IMR-90 (cell line): Measurements from ENCODE around the gene ZNF831. TPM values are rescaled to one million over a fixed set of nuclear protein-coding genes. Genes with fewer than 3 reads are reported as not detected.
A peak's percentile ranks its signal among the peaks of the same experiment; 100 is the strongest.

Source experiments
- ATAC-seq: fragments of 200-7000 bp; cut with Tn5 transposase; 2 replicates; pipeline ENCODE4 v1.9.1; 2020; ENCODE audit warnings: low read depth, mild to moderate bottlenecking, moderate library complexity
- BruUV-seq: library from RNA; stranded (reverse); fragments of 400-500 nt; replicated peaks from 2 replicates; lab custom pipeline; 2021; lab: Mats Ljungman, UMichigan
- CTCF ChIA-PET: fragments of 300-600 bp; formaldehyde crosslinking; extraction: SDS; loops from one replicate; lab custom pipeline; 2021; ENCODE audit warnings: antibody characterized with exemption; lab: Yijun Ruan, JAX
- POLR2A ChIA-PET: fragments of 300-600 bp; sonication (Branson Sonifier 250); formaldehyde crosslinking; loops from one replicate; lab custom pipeline; 2022; ENCODE audit warnings: antibody characterized with exemption; ENCODE audit not compliant: unreplicated experiment; lab: Charles Lee
- DNase-seq: peaks from one replicate; pipeline ENCODE4 v3.0.0; 2013
- H2AFZ ChIP-seq: replicated peaks from 2 replicates; pipeline ENCODE3; 2013; ENCODE audit warnings: low read length, mild to moderate bottlenecking; ENCODE audit not compliant: poor library complexity
- H2AK5ac ChIP-seq: 2 replicates; pipeline ENCODE4 v1.6.1; 2013; ENCODE audit warnings: low read depth, low read length, inconsistent platforms
- H2AK9ac ChIP-seq: replicated peaks from 2 replicates; pipeline ENCODE3; 2013; ENCODE audit warnings: mild to moderate bottlenecking, low read depth, low read length, moderate library complexity; ENCODE audit not compliant: poor library complexity
- H2BK120ac ChIP-seq: 2 replicates; pipeline ENCODE4 v1.6.1; 2013; ENCODE audit warnings: low read depth, low read length, inconsistent platforms
- H2BK15ac ChIP-seq: 3 replicates; pipeline ENCODE4 v1.6.1; 2013; ENCODE audit warnings: low read depth, low read length, inconsistent platforms
- H2BK20ac ChIP-seq: 2 replicates; pipeline ENCODE4 v1.6.1; 2013; ENCODE audit warnings: low read depth, mild to moderate bottlenecking, inconsistent platforms, low read length, moderate library complexity
- H2BK5ac ChIP-seq: 2 replicates; pipeline ENCODE4 v1.6.1; 2013; ENCODE audit warnings: mild to moderate bottlenecking, low read depth, low read length, inconsistent platforms; ENCODE audit not compliant: poor library complexity, severe bottlenecking
- H3K14ac ChIP-seq: replicated peaks from 2 replicates; pipeline ENCODE4 v1.6.1; 2013; ENCODE audit warnings: low read depth, low read length, inconsistent platforms
- H3K18ac ChIP-seq: 2 replicates; pipeline ENCODE4 v1.6.1; 2013; ENCODE audit warnings: low read depth, low read length, control low read depth
- H3K23ac ChIP-seq: 2 replicates; pipeline ENCODE4 v1.6.1; 2013; ENCODE audit warnings: low read depth, low read length, inconsistent platforms
- H3K27ac ChIP-seq: 2 replicates; pipeline ENCODE4 v1.5.1; 2013; ENCODE audit warnings: mild to moderate bottlenecking, control low read depth, low read length; ENCODE audit not compliant: insufficient read depth
- H3K27me3 ChIP-seq: 2 replicates; pipeline ENCODE4 v1.6.1; 2013; ENCODE audit warnings: low read length; ENCODE audit not compliant: control insufficient read depth, insufficient read depth
- H3K36me3 ChIP-seq: 2 replicates; pipeline ENCODE4 v1.6.1; 2013; ENCODE audit warnings: low read length, mixed read lengths; ENCODE audit not compliant: control insufficient read depth, insufficient read depth
- H3K4ac ChIP-seq: 2 replicates; pipeline ENCODE4 v1.6.1; 2013; ENCODE audit warnings: low read depth, low read length, inconsistent platforms
- H3K4me1 ChIP-seq: 2 replicates; pipeline ENCODE4 v1.6.1; 2013; ENCODE audit warnings: low read length, mixed read lengths; ENCODE audit not compliant: control insufficient read depth, insufficient read depth
- H3K4me2 ChIP-seq: 2 replicates; pipeline ENCODE4 v1.6.1; 2013; ENCODE audit warnings: low read depth, mild to moderate bottlenecking, control low read depth, low read length, moderate library complexity
- H3K4me3 ChIP-seq: 2 replicates; pipeline ENCODE4 v1.5.1; 2013; ENCODE audit warnings: low read depth, mild to moderate bottlenecking, control low read depth, low read length, moderate library complexity; ENCODE audit not compliant: insufficient read depth
- H3K56ac ChIP-seq: 2 replicates; pipeline ENCODE4 v1.6.1; 2013; ENCODE audit warnings: low read length, inconsistent platforms; ENCODE audit not compliant: insufficient read depth; ENCODE audit errors: extremely low read depth
- H3K79me1 ChIP-seq, 2 experiments: 2 replicates each; pipeline ENCODE4 v1.6.1; 2013; ENCODE audit warnings: low read length in 2 of 2, inconsistent platforms in 1 of 2, low read depth in 1 of 2
- H3K9ac ChIP-seq: 2 replicates; pipeline ENCODE4 v1.6.1; 2013; ENCODE audit warnings: low read depth, low read length, control low read depth
- H3K9me1 ChIP-seq: 2 replicates; pipeline ENCODE4 v1.6.1; 2013; ENCODE audit warnings: low read length, inconsistent platforms; ENCODE audit not compliant: insufficient read depth
- H3K9me3 ChIP-seq: 2 replicates; pipeline ENCODE4 v1.6.1; 2013; ENCODE audit warnings: low read length; ENCODE audit not compliant: control insufficient read depth, insufficient read depth
- H4K20me1 ChIP-seq: 2 replicates; pipeline ENCODE4 v1.6.1; 2013; ENCODE audit warnings: low read length, inconsistent platforms; ENCODE audit not compliant: insufficient read depth
- H4K5ac ChIP-seq: 2 replicates; pipeline ENCODE4 v1.6.1; 2013; ENCODE audit warnings: mild to moderate bottlenecking, low read depth, low read length, control low read depth
- H4K8ac ChIP-seq, 2 experiments: 2 replicates each; pipeline ENCODE4 v1.6.1; 2013; ENCODE audit warnings: low read depth in 2 of 2, low read length in 2 of 2, control low read depth in 1 of 2, inconsistent platforms in 1 of 2
- H4K91ac ChIP-seq: 2 replicates; pipeline ENCODE4 v1.6.1; 2013; ENCODE audit warnings: low read depth, low read length, inconsistent platforms; ENCODE audit not compliant: insufficient read depth
- BHLHE40 ChIP-seq: fragments of 150-350 bp; IDR thresholded peaks from 2 replicates; pipeline ENCODE4 v1.6.1; 2016; ENCODE audit warnings: mild to moderate bottlenecking, low read depth, low read length
- CEBPB ChIP-seq: IDR thresholded peaks from 2 replicates; pipeline ENCODE4 v1.6.1; 2012; ENCODE audit warnings: low read depth, low read length, improper control_type of control experiment
- CHD1 ChIP-seq: IDR thresholded peaks from 2 replicates; pipeline ENCODE4 v1.6.1; 2012; ENCODE audit warnings: low read depth, low read length, improper control_type of control experiment
- CTCF ChIP-seq: conservative IDR thresholded peaks from 2 replicates; pipeline ENCODE4 v1.5.1; 2012; ENCODE audit warnings: mild to moderate bottlenecking, low read depth, low read length, improper control_type of control experiment
- ELK1 ChIP-seq: fragments of 150-350 bp; IDR thresholded peaks from 2 replicates; pipeline ENCODE4 v1.6.1; 2016; ENCODE audit warnings: low read depth, mild to moderate bottlenecking, low read length, moderate library complexity, borderline replicate concordance
- FOS ChIP-seq: fragments of 150-350 bp; IDR thresholded peaks from 2 replicates; pipeline ENCODE4 v1.6.1; 2016; ENCODE audit warnings: low read depth, low read length
- MAFK ChIP-seq: IDR thresholded peaks from 2 replicates; pipeline ENCODE4 v1.6.1; 2012; ENCODE audit warnings: low read depth, low read length, improper control_type of control experiment
- MAZ ChIP-seq: IDR thresholded peaks from 2 replicates; pipeline ENCODE4 v1.6.1; 2012; ENCODE audit warnings: low read depth, mild to moderate bottlenecking, low read length, improper control_type of control experiment, moderate library complexity, borderline replicate concordance
- MXI1 ChIP-seq: IDR thresholded peaks from 2 replicates; pipeline ENCODE4 v1.6.1; 2012; ENCODE audit warnings: low read depth, mild to moderate bottlenecking, low read length, moderate library complexity, borderline replicate concordance
- NFE2L2 ChIP-seq: fragments of 150-350 bp; IDR thresholded peaks from 2 replicates; pipeline ENCODE4 v1.6.1; 2016; ENCODE audit warnings: low read depth, mild to moderate bottlenecking, low read length
- POLR2A ChIP-seq: IDR thresholded peaks from 2 replicates; pipeline ENCODE4 v1.6.1; 2012; ENCODE audit warnings: mild to moderate bottlenecking, low read depth, low read length
- RAD21 ChIP-seq: IDR thresholded peaks from 2 replicates; pipeline ENCODE4 v1.6.1; 2012; ENCODE audit warnings: low read length, improper control_type of control experiment
- RCOR1 ChIP-seq: IDR thresholded peaks from 2 replicates; pipeline ENCODE4 v1.6.1; 2012; ENCODE audit warnings: mild to moderate bottlenecking, low read length, improper control_type of control experiment; ENCODE audit not compliant: insufficient replicate concordance
- RFX5 ChIP-seq: IDR thresholded peaks from 2 replicates; pipeline ENCODE4 v1.8.0; 2012; ENCODE audit warnings: low read depth, mild to moderate bottlenecking, low read length, moderate library complexity
- SMC3 ChIP-seq: fragments of 150-350 bp; IDR thresholded peaks from 2 replicates; pipeline ENCODE4 v1.6.1; 2016; ENCODE audit warnings: low read depth, mild to moderate bottlenecking, antibody characterized with exemption, low read length, moderate library complexity
- USF2 ChIP-seq: fragments of 150-350 bp; IDR thresholded peaks from 2 replicates; pipeline ENCODE4 v1.6.1; 2017; ENCODE audit warnings: mild to moderate bottlenecking, antibody characterized with exemption, low read length, low read depth
- WGBS, 2 experiments: methylation state at CpG; one replicate each; pipeline versions ENCODE4 v1.1.5 to v1.1.7; 2013; ENCODE audit warnings: missing lambda C conversion rate in 2 of 2; ENCODE audit not compliant: insufficient read length in 1 of 2; ENCODE audit errors: extremely low coverage in 2 of 2; 5-methylcytosine and 5-hydroxymethylcytosine counted together
- dilution Hi-C: fragments of 300-500 bp; cut with HindIII; formaldehyde crosslinking; loops from one replicate; pipeline ENCODE4 v1.14.3; 2018; ENCODE audit warnings: low sequenced_read_pairs; ENCODE audit not compliant: unreplicated experiment
- in situ Hi-C: fragments of 300-500 bp; cut with MboI; formaldehyde crosslinking; loops from 3 replicates; pipeline ENCODE4 v1.14.3; 2019; ENCODE audit warnings: low sequenced_read_pairs, inconsistent platforms, mixed read lengths
- intact Hi-C: fragments of 100-400 bp; cut with micrococcal nuclease; formaldehyde crosslinking; loops from 2 replicates; pipeline ENCODE4 v1.10.0; 2022
- polyA plus RNA-seq, 3 experiments: library from polyadenylated mRNA; depleted of rRNA; stranded (reverse); fragments of >200 nt; gene quantifications; 2 replicates each; pipeline ENCODE4 v1.2.3, GENCODE V29; 2012; ENCODE audit warnings: low replicate concordance in 1 of 3
- total RNA-seq: library from RNA; depleted of rRNA; stranded (reverse); fragments of >200 nt; gene quantifications from 2 replicates; pipeline ENCODE4 v1.2.3, GENCODE V29; 2012

The ZNF831 gene
- total and polyA plus RNA-seq, 2 of the 4 experiments (the other 2 are of a cell fraction) = not detected

GRCh38 chr20:59141818-59142581 lies 21.6 kb upstream of the ZNF831 start:
- no TSS peak for BruUV-seq
- Histone ChIP-seq H3K4me3 (no peak overlapping the region), H3K27me3 (no peaks in the 10 kb centered on the region), H3K4me2 (no peak overlapping the region), H2BK20ac (no peak overlapping the region), H2AK5ac (no peak overlapping the region), H4K8ac (no peak overlapping the region), H2BK5ac (no peak overlapping the region), H2BK15ac (no peak overlapping the region), H3K23ac (no peak overlapping the region), H3K79me1 (no peaks in the 10 kb centered on the region), H2AK9ac (no peak overlapping the region), H3K4me1 (no peaks in the 10 kb centered on the region), H4K20me1 (no peaks in the 10 kb centered on the region), H3K36me3 (no peaks in the 10 kb centered on the region), H3K18ac (no peak overlapping the region), H3K9me3 (0 out of 2 replicates have a peak, but pooled peaks cover 2% of the 10 kb centered on the region), H3K27ac (no peak overlapping the region), H2BK120ac (no peak overlapping the region), H3K4ac (no peak overlapping the region), H2AFZ (no peak overlapping the region), H3K14ac (no peak overlapping the region), H3K9me1 (no peaks in the 10 kb centered on the region), H3K56ac (no peak overlapping the region), H3K9ac (no peak overlapping the region), H4K5ac (no peak overlapping the region), H4K91ac (no peak overlapping the region)
- peak; percentile 2 for DNase-seq
- ChIA-PET POLR2A (no interaction called here), CTCF (no interaction called here)
- dilution Hi-C loops = no loop called here
- no peak for ATAC-seq
- intact Hi-C loops = no loop called here
- in situ Hi-C loops = no loop called here
- WGBS, 2 experiments = 55% methylated on average over 4 of the region's 13 CpGs; no CpG with 5 or more reads in 1 of the 2 experiments
- TF ChIP-seq ELK1 = no peak
- TF ChIP-seq USF2 = no peak
- no peak for TF ChIP-seq CEBPB
- no peak for TF ChIP-seq CTCF
- no peak for TF ChIP-seq RAD21
- TF ChIP-seq POLR2A = no peak
- no peak for TF ChIP-seq CHD1
- no peak for TF ChIP-seq SMC3
- no peak for TF ChIP-seq BHLHE40
- TF ChIP-seq MAFK = no peak
- TF ChIP-seq RCOR1 = no peak
- no peak for TF ChIP-seq MXI1
- no peak for TF ChIP-seq RFX5
- TF ChIP-seq NFE2L2 = no peak
- no peak for TF ChIP-seq FOS
- no peak for TF ChIP-seq MAZ
